Ovary (tissue), 9 donors: ENCODE data around the gene ANKLE2. TPM values are rescaled to one million over a fixed set of nuclear protein-coding genes. Genes with fewer than 3 reads are reported as not detected.
"Not testable (repeated sequence)": the region's sequence is repeated elsewhere in the genome, so short reads cannot be mapped to it uniquely, and the experiment has no call there.

ENCODE experiments used
- DNase-seq, 5 donors: peaks; one replicate each; pipeline ENCODE4 v3.0.0-alpha.2; 2019 to 2020
- H3K27ac ChIP-seq, 2 donors: fragments of 200-600 bp; one replicate each; pipeline versions ENCODE4 v1.5.1 to v1.8.0; 2019 to 2022
- H3K27me3 ChIP-seq: fragments of 200-600 bp; one replicate; pipeline ENCODE4 v1.8.0; 2022
- H3K36me3 ChIP-seq: fragments of 200-600 bp; sonication (generic); one replicate; pipeline ENCODE4 v1.5.1; 2019
- H3K4me1 ChIP-seq: one replicate; pipeline ENCODE4 v1.8.1; 2013; ENCODE audit warnings: mild to moderate bottlenecking, moderate library complexity; ENCODE audit not compliant: insufficient read depth
- H3K4me3 ChIP-seq: fragments of 200-600 bp; sonication (generic); one replicate; pipeline ENCODE4 v1.5.1; 2017
- H3K9me3 ChIP-seq, 2 donors: fragments of 200-600 bp in 1 of 2; sonication (generic) in 1 of 2; one replicate each; pipeline versions ENCODE4 v1.5.1 to v1.8.1; 2013 to 2019; ENCODE audit warnings: mild to moderate bottlenecking in 1 of 2, moderate library complexity in 1 of 2
- EP300 ChIP-seq: sonication (generic); formaldehyde crosslinking; IDR thresholded peaks from one replicate; pipeline ENCODE4 v1.6.1; 2017; ENCODE audit warnings: antibody characterized with exemption
- POLR2A ChIP-seq: fragments of 450-650 bp; IDR thresholded peaks from one replicate; pipeline ENCODE4 v1.6.1; 2017; ENCODE audit warnings: antibody characterized with exemption, mild to moderate bottlenecking, moderate library complexity
- WGBS, 3 donors: extraction: QIAGEN DNeasy Blood & Tissue Kit in 1 of 3; methylation state at CpG; one replicate each; pipeline versions ENCODE4 v1.1.5 to v1.1.7; 2013 to 2017; 5-methylcytosine and 5-hydroxymethylcytosine counted together
- intact Hi-C, 4 donors: fragments of 100-400 bp; cut with DNase I; formaldehyde crosslinking; loops; one replicate each; pipeline versions ENCODE4 v1.11.0 to v1.15.1; 2022 to 2023
- polyA plus RNA-seq, 2 donors: library from polyadenylated mRNA; stranded (reverse); fragments of 200-250 nt in 1 of 2; fragments of 350-450 nt in 1 of 2; fragmentation: Illumina TruSeq in 1 of 2; extraction: RNeasy Lipid Tissue Mini Kit (QIAGEN cat#74804) in 1 of 2; gene quantifications; one replicate each; pipeline ENCODE4 v1.2.3, GENCODE V29; 2013 to 2014
- total RNA-seq, 7 donors: library from RNA; depleted of rRNA in 2 of 7; stranded (reverse); fragments of >200 nt in 2 of 7; fragmentation: NEBNext Ultra II Directional in 3 of 7; extraction: Animal tissue kit (Norgen Biotek cat#: 25700) in 3 of 7; gene quantifications; one replicate each; pipeline versions ENCODE4 v1.1.0 to v1.2.4, GENCODE V29; 2016 to 2023
- TF ChIP-seq, protein P1 (sequence below), 3 donors: fragments of 450-650 bp in 2 of 3; fragments of 200-600 bp in 1 of 3; IDR thresholded peaks; one replicate each; pipeline versions ENCODE4 v1.5.1 to v1.8.0; 2016 to 2022; ENCODE audit warnings: antibody characterized with exemption in 3 of 3, mild to moderate bottlenecking in 1 of 3
- donor health status: DM: no; HTN: no; CAD: no; lungs with moderate emphysema.
- donor health status: DM: no; HTN: no; CAD: no.
- donor health status: Bipolar disorder and iron deficiency.
- donor health status: DM: yes; HTN: yes; CAD: no.
- donor health status: DM: no; HTN: no; CAD: no.
- donor health status: DM: yes; HTN: yes; CAD: no.

Gene ANKLE2
- total and polyA plus RNA-seq, 9 donors, result 30.5 to 82.0 (median 43.2) TPM

DNA sequence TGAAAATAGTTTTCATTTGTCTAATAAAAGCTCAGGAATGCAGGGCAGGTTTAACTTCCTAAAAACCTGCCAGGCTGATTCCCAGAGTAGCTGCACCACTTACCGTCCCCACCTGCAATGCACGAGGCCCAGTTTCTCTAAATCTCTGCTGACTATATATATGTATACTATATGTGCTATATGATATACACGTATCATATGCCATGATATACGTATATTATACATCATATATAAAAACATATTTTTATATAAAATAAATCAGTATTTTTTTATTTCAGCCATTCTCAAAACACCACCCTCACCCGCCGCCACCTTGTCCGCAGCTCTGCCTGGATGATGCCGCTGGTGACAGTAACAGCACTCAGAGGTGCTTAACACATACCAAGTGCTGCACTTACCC, 2.3 kb downstream of the ANKLE2 start:
- peaks cover 7% of the 10 kb centered on the region for H3K4me1 ChIP-seq
- no peaks in the 10 kb centered on the region for H3K36me3 ChIP-seq
- WGBS, 3 donors, result 91 to 92% (median 91%) methylated on average over 8 of the region's 8 CpGs
- H3K27ac ChIP-seq, result no peak overlapping the region
- intact Hi-C loops, result no loop called here
- no peaks in the 10 kb centered on the region for H3K9me3 ChIP-seq
- DNase-seq, result no peak
- no peak for TF ChIP-seq EP300
- TF ChIP-seq, protein P1, sequence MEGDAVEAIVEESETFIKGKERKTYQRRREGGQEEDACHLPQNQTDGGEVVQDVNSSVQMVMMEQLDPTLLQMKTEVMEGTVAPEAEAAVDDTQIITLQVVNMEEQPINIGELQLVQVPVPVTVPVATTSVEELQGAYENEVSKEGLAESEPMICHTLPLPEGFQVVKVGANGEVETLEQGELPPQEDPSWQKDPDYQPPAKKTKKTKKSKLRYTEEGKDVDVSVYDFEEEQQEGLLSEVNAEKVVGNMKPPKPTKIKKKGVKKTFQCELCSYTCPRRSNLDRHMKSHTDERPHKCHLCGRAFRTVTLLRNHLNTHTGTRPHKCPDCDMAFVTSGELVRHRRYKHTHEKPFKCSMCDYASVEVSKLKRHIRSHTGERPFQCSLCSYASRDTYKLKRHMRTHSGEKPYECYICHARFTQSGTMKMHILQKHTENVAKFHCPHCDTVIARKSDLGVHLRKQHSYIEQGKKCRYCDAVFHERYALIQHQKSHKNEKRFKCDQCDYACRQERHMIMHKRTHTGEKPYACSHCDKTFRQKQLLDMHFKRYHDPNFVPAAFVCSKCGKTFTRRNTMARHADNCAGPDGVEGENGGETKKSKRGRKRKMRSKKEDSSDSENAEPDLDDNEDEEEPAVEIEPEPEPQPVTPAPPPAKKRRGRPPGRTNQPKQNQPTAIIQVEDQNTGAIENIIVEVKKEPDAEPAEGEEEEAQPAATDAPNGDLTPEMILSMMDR (IDR thresholded peaks at IDR 0.05), result no peak
- TF ChIP-seq POLR2A, result no peak
- H3K27me3 ChIP-seq, result no peaks in the 10 kb centered on the region
- H3K4me3 ChIP-seq, result no peak overlapping the region

DNA sequence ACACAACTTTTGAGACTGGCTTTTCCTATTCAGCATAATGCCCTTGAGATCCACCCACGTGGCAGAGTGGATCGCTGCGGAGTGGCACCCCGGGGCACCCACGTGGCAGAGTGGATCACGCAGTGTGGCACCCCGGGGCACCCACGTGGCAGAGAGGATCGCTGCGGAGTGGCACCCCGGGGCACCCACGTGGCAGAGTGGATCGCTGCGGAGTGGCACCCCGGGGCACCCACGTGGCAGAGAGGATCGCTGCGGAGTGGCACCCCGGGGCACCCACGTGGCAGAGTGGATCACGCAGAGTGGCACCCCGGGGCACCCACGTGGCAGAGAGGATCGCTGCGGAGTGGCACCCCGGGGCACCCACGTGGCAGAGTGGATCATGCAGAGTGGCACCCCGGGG, 2.8 kb downstream of the ANKLE2 start:
- H3K36me3 ChIP-seq, H3K27ac ChIP-seq, DNase-seq, H3K9me3 ChIP-seq, H3K27me3 ChIP-seq, intact Hi-C loops, H3K4me3 ChIP-seq, H3K4me1 ChIP-seq: not testable (repeated sequence)
- WGBS, 3 donors, result 83 to 89% (median 86%) methylated on average over 22 to 28 of the region's 28 CpGs

DNA sequence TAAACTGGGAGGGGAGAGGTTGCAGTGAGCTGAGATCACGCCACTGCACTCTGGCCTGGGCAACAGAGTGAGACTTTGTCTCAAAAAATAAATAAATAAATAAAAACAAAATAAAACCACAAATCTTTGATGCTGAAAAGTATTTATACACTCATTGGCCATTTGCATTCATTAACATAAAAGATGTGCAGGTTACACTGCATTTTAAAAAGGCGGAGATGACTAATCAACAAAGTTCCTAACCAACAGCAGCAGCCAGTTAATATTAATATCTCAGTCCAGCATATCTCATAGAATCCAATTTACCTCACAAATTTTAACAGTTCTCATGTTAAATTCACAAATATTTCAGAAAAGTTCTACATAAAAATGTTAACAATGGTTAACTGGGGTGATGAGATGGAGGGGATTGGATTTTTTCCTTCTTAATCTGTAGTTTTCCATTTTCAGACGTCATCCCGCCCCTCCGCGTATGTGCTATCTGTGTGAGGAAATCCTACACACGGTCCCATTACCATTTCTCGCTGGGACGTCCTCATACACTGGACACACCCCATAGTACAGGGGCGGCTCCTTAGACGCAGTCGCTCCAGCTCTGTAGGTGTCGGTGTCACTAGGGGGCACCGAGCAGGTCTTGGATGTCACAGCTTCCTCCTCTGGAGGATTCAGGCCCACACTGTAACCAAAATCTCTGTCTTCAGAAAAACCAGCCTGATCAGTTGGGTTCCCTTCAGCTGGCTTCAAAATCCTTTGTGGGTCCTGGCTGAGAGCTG, 7.3 kb downstream of the ANKLE2 start:
- H3K9me3 ChIP-seq, result no peaks in the 10 kb centered on the region
- H3K4me3 ChIP-seq, result no peak overlapping the region
- no peak for TF ChIP-seq POLR2A
- TF ChIP-seq EP300, result no peak
- TF ChIP-seq, protein P1 (IDR thresholded peaks at IDR 0.05), result no peak
- H3K27ac ChIP-seq, result no peak overlapping the region
- no peaks in the 10 kb centered on the region for H3K27me3 ChIP-seq
- no peaks in the 10 kb centered on the region for H3K4me1 ChIP-seq
- WGBS, 3 donors, result 80 to 86% (median 81%) methylated on average over 14 of the region's 14 CpGs
- intact Hi-C loops, result no loop called here
- DNase-seq, result no peak
- H3K36me3 ChIP-seq, result no peaks in the 10 kb centered on the region

DNA sequence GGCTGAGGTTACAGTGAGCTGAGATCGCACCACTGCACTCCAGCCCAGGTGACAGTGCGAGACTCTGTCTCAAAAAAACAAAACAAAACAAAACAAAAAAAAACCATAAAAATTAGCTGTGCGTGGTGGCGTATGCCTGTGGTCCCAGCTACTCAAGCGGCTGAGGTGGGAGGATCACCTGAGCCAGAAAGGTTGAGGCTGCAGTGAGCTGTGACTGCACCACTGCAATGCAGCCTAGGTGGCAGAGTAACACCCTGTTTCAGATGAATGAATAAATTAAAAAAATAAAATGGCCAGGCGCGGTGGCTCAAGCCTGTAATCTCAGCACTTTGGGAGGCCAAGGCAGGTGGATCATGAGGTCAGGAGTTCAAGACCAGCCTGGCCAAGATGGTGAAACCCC, 8.0 kb downstream of the ANKLE2 start:
- DNase-seq, intact Hi-C loops, H3K4me1 ChIP-seq, H3K27ac ChIP-seq, H3K4me3 ChIP-seq, H3K9me3 ChIP-seq, H3K27me3 ChIP-seq, H3K36me3 ChIP-seq: not testable (repeated sequence)
- 92 to 93% (median 92%) methylated on average over 7 of the region's 7 CpGs for WGBS, 3 donors

DNA sequence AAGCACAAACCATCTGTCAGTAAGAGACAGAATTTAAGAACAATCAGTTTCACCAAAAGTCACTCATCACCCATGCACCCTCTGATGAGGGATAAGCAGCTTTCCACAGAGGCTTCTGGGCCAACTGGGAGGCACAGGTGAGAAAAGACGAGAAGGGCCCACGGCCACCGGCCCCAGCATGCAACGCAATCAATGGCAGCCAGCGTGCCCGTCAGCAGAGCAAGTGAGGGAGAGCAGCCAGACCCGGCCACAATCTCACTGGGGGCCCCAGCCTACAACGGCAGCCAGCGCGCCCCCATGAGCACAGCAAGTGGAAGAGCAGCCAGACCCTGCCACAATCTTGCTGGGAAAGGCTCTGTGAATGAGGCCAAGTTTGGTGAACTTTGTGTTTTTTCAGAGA, 13.3 kb downstream of the ANKLE2 start:
- H3K9me3 ChIP-seq, result no peaks in the 10 kb centered on the region
- TF ChIP-seq EP300 (no peak), POLR2A (no peak)
- TF ChIP-seq, protein P1 (IDR thresholded peaks at IDR 0.05), result no peak
- no peaks in the 10 kb centered on the region for H3K27me3 ChIP-seq
- intact Hi-C loops, result loop anchor here in 1 of 4 donors (5.0 kb wide), 1 partner anchor 351 kb away; no protein-coding TSS in a partner anchor
- no peaks in the 10 kb centered on the region for H3K4me1 ChIP-seq
- DNase-seq, result no peak
- H3K36me3 ChIP-seq, result no peaks in the 10 kb centered on the region
- WGBS, 3 donors, result 83 to 88% (median 86%) methylated on average over 10 of the region's 10 CpGs
- H3K4me3 ChIP-seq, result no peak overlapping the region
- H3K27ac ChIP-seq, result no peak overlapping the region
